Panc1 (cell line): ENCODE measurements around the gene PPP6R2.

Source experiments
- CTCF ChIP-seq: fragments of 450-650 bp; IDR thresholded peaks from 2 replicates; pipeline ENCODE4 v1.5.1; 2017; ENCODE audit warnings: mild to moderate bottlenecking
- REST ChIP-seq, 2 experiments: IDR thresholded peaks; 2 replicates each; pipeline ENCODE4 v1.6.1; 2011 to 2012; ENCODE audit warnings: low read depth in 2 of 2, control low read depth in 1 of 2, low read length in 1 of 2, mild to moderate bottlenecking in 1 of 2, moderate library complexity in 1 of 2; ENCODE audit not compliant: insufficient read depth in 1 of 2

- no peak for TF ChIP-seq CTCF
- no peak for TF ChIP-seq REST (IDR thresholded peaks at IDR 0.05; ENCODE audit: insufficient read depth in 1 of 2, low read depth in 2 of 2, low read length in 1 of 2)
Observed at GRCh38 chr22:50357222-50357621, 14.1 kb downstream of the PPP6R2 start.
